HepG2 (cell line): ENCODE data around the gene MIF4GD.

Experiments used
- LCORL ChIP-seq, 2 experiments: fragments of 450-650 bp in 1 of 2; sonication (generic) in 1 of 2; formaldehyde crosslinking in 1 of 2; IDR thresholded peaks; 2 replicates each; pipeline versions ENCODE4 v1.5.0 to v1.6.1; 2017 to 2020; ENCODE audit warnings: antibody characterized with exemption in 1 of 2, missing genetic modification reagents in 1 of 2
- NFE2L2 ChIP-seq: fragments of 150-350 bp; IDR thresholded peaks from 2 replicates; pipeline ENCODE4 v1.6.1; 2014; ENCODE audit warnings: low read length
- NFIC ChIP-seq: IDR thresholded peaks from 2 replicates; pipeline ENCODE4 v1.6.1; 2012; ENCODE audit warnings: mild to moderate bottlenecking, low read length, inconsistent platforms
- POLR2A ChIP-seq, 2 experiments: IDR thresholded peaks; 2 replicates each; pipeline ENCODE4 v1.6.1; 2011; ENCODE audit warnings: low read depth in 2 of 2, low read length in 2 of 2, mild to moderate bottlenecking in 1 of 2, moderate library complexity in 1 of 2; ENCODE audit not compliant: insufficient read depth in 1 of 2
- RFX5 ChIP-seq: IDR thresholded peaks from 2 replicates; pipeline ENCODE4 v1.6.1; 2011; ENCODE audit warnings: low read depth, low read length, improper control_type of control experiment
- SP2 ChIP-seq: sonication (generic); formaldehyde crosslinking; IDR thresholded peaks from 2 replicates; pipeline ENCODE4 v1.5.1; 2020; ENCODE audit warnings: mild to moderate bottlenecking, missing genetic modification reagents
- TCF7 ChIP-seq: sonication (generic); IDR thresholded peaks from 2 replicates; pipeline ENCODE4 v1.6.1; 2016; ENCODE audit warnings: antibody characterized with exemption, low read depth
- ZBTB7A ChIP-seq: sonication (generic); formaldehyde crosslinking; IDR thresholded peaks from 2 replicates; pipeline ENCODE4 v1.8.0; 2022; ENCODE audit warnings: mild to moderate bottlenecking, missing genetic modification reagents

- TF ChIP-seq TCF7 (no peak), SP2 (CRISPR knock-in tag) (no peak), RFX5 (no peak), NFE2L2 (no peak), NFIC (no peak), ZBTB7A (CRISPR knock-in tag) (no peak), POLR2A (IDR thresholded peaks at IDR 0.05; ENCODE audit: insufficient read depth in 1 of 2, low read depth in 2 of 2, low read length in 2 of 2) (no peak), LCORL (IDR thresholded peaks at IDR 0.05) (no peak), LCORL (CRISPR knock-in tag; IDR thresholded peaks at IDR 0.05) (no peak)
Measured at GRCh38 chr17:75318615-75319222, 47.7 kb upstream of the MIF4GD start.
